ENCODE results near the gene TOMM34. TPM values are rescaled to one million over a fixed set of nuclear protein-coding genes. Genes with fewer than 3 reads are reported as not detected.

Gene TOMM34
- polyA plus RNA-seq, 3 donors from 2014 or later, result 13.4 to 30.0 (median 24.8) TPM

GRCh38 chr20:44911264-44911921 lies 48.8 kb downstream of the TOMM34 start:
- Mint-ChIP-seq H3K9me3 (no peaks in the 10 kb centered on the region), H3K4me1 (peaks cover 16 to 24% of the 10 kb centered on the region in 2 donors), H3K36me3 (peaks cover 0 to 10% (median 5%) of the 10 kb centered on the region in 3 donors), H3K27ac (no peak overlapping the region), H3K27me3 (ENCODE audit: low read depth in 3 of 3) (peaks cover 2% of the 10 kb centered on the region in 3 donors), H3K4me3 (peak overlapping the region; percentile 29 to 60 (median 54))
- peak in 1 of 3 donors; percentile 25 for DNase-seq

- H3K27ac Mint-ChIP-seq, result peak overlapping the region in 2 of 6 donors; percentile 45 to 67
- no peaks in the 10 kb centered on the region for H3K9me3 Mint-ChIP-seq
- H3K4me3 Mint-ChIP-seq, result peak overlapping the region; percentile 83 to 91 (median 88)
- H3K27me3 Mint-ChIP-seq (ENCODE audit: low read depth in 3 of 3), result peaks cover 2% of the 10 kb centered on the region in 3 donors
- no peak for DNase-seq
- peaks cover 16 to 24% of the 10 kb centered on the region in 2 donors for H3K4me1 Mint-ChIP-seq
- peaks cover 0 to 14% (median 12%) of the 10 kb centered on the region in 3 donors for H3K36me3 Mint-ChIP-seq
Observed at GRCh38 chr20:44910690-44911262, 49.4 kb downstream of the TOMM34 start.

GRCh38 chr20:44909872-44910689 lies 50.1 kb downstream of the TOMM34 start, which contains the start of gene PABPC1L:
TSS of gene PABPC1L (plus strand) at chr20:44910060. CDS start at chr20:44910144, 84 bp downstream.
- peaks cover 16 to 24% of the 10 kb centered on the region in 2 donors for H3K4me1 Mint-ChIP-seq
- H3K27ac Mint-ChIP-seq, result peak within 1 kb of the TSS; percentile 59 to 85 (median 70)
- peaks cover 3 to 19% (median 17%) of the 10 kb centered on the region in 3 donors for H3K36me3 Mint-ChIP-seq
- DNase-seq, result peak; percentile 62 to 71 (median 66)
- peaks cover 2% of the 10 kb centered on the region in 3 donors for H3K27me3 Mint-ChIP-seq (ENCODE audit: low read depth in 3 of 3)
- H3K9me3 Mint-ChIP-seq, result no peaks in the 10 kb centered on the region
- H3K4me3 Mint-ChIP-seq, result peak within 1 kb of the TSS; percentile 83 to 91 (median 88)

GRCh38 chr20:44908987-44909871 lies 51.0 kb downstream of the TOMM34 start:
- Mint-ChIP-seq H3K27me3 (ENCODE audit: low read depth in 3 of 3) (peaks cover 2% of the 10 kb centered on the region in 3 donors), H3K4me3 (peak overlapping the region; percentile 83 to 91 (median 88)), H3K27ac (peak overlapping the region; percentile 59 to 85 (median 70)), H3K36me3 (peaks cover 5 to 26% (median 21%) of the 10 kb centered on the region in 3 donors), H3K4me1 (peaks cover 23 to 24% of the 10 kb centered on the region in 2 donors), H3K9me3 (no peaks in the 10 kb centered on the region)
- no peak for DNase-seq

GRCh38 chr20:44904377-44904776 lies 55.8 kb downstream of the TOMM34 start:
- peaks cover 5 to 37% (median 27%) of the 10 kb centered on the region in 3 donors for H3K36me3 Mint-ChIP-seq
- H3K27ac Mint-ChIP-seq, result no peak overlapping the region
- peaks cover 0 to 2% (median 2%) of the 10 kb centered on the region in 3 donors for H3K27me3 Mint-ChIP-seq (ENCODE audit: low read depth in 3 of 3)
- no peak for DNase-seq
- H3K4me3 Mint-ChIP-seq, result no peak overlapping the region
- no peaks in the 10 kb centered on the region for H3K9me3 Mint-ChIP-seq
- peaks cover 34 to 60% of the 10 kb centered on the region in 2 donors for H3K4me1 Mint-ChIP-seq

- no peak overlapping the region for H3K27ac Mint-ChIP-seq
- no peak overlapping the region for H3K4me3 Mint-ChIP-seq
- H3K36me3 Mint-ChIP-seq, result peaks cover 5 to 32% (median 20%) of the 10 kb centered on the region in 3 donors
- H3K4me1 Mint-ChIP-seq, result peaks cover 47 to 66% of the 10 kb centered on the region in 2 donors
- no peak for DNase-seq
- no peaks in the 10 kb centered on the region for H3K9me3 Mint-ChIP-seq
- H3K27me3 Mint-ChIP-seq (ENCODE audit: low read depth in 3 of 3), result no peaks in the 10 kb centered on the region
Observed at GRCh38 chr20:44901974-44902373, 58.2 kb downstream of the TOMM34 start.

- Mint-ChIP-seq H3K4me1 (peaks cover 63 to 83% of the 10 kb centered on the region in 2 donors), H3K4me3 (peak overlapping the region in 2 of 5 donors; percentile 7 to 57), H3K36me3 (peaks cover 5 to 21% (median 12%) of the 10 kb centered on the region in 3 donors), H3K9me3 (no peaks in the 10 kb centered on the region), H3K27me3 (ENCODE audit: low read depth in 3 of 3) (peaks cover 0 to 1% (median 0%) of the 10 kb centered on the region in 3 donors), H3K27ac (peak overlapping the region; percentile 57 to 81 (median 75))
- no peak for DNase-seq
Observed at GRCh38 chr20:44900231-44900854, 59.9 kb downstream of the TOMM34 start.

- Mint-ChIP-seq H3K27ac (peak overlapping the region; percentile 36 to 78 (median 58)), H3K27me3 (ENCODE audit: low read depth in 3 of 3) (peaks cover 0 to 1% (median 0%) of the 10 kb centered on the region in 3 donors), H3K4me3 (peak overlapping the region; percentile 20 to 51 (median 35)), H3K4me1 (peaks cover 83 to 95% of the 10 kb centered on the region in 2 donors), H3K9me3 (no peaks in the 10 kb centered on the region), H3K36me3 (peaks cover 0 to 6% (median 0%) of the 10 kb centered on the region in 3 donors)
- no peak for DNase-seq
Observed at GRCh38 chr20:44897133-44897532, 63.1 kb downstream of the TOMM34 start.

GRCh38 chr20:44896583-44896982 lies 63.6 kb downstream of the TOMM34 start:
- Mint-ChIP-seq H3K4me1 (peaks cover 88 to 95% of the 10 kb centered on the region in 2 donors), H3K36me3 (peaks cover 0 to 5% (median 0%) of the 10 kb centered on the region in 3 donors), H3K27ac (peak overlapping the region; percentile 36 to 78 (median 60)), H3K4me3 (peak overlapping the region; percentile 20 to 51 (median 35)), H3K27me3 (ENCODE audit: low read depth in 3 of 3) (peaks cover 0 to 1% (median 0%) of the 10 kb centered on the region in 3 donors), H3K9me3 (no peaks in the 10 kb centered on the region)
- DNase-seq, result no peak

- Mint-ChIP-seq H3K4me1 (peaks cover 84 to 93% of the 10 kb centered on the region in 2 donors), H3K27ac (peak overlapping the region; percentile 5 to 75 (median 34)), H3K27me3 (ENCODE audit: low read depth in 3 of 3) (peaks cover 0 to 1% (median 0%) of the 10 kb centered on the region in 3 donors), H3K4me3 (peak overlapping the region; percentile 5 to 48 (median 26)), H3K9me3 (no peaks in the 10 kb centered on the region), H3K36me3 (no peaks in the 10 kb centered on the region)
- DNase-seq, result no peak
Observed at GRCh38 chr20:44894959-44895358, 65.2 kb downstream of the TOMM34 start.

Measured in immature natural killer cell (primary cell).